A549 (cell line): Measurements from ENCODE around the gene COG6. TPM values are rescaled to one million over a fixed set of nuclear protein-coding genes. Genes with fewer than 3 reads are reported as not detected.

ENCODE experiments used
- ATAC-seq, 2 experiments: fragments of 200-7000 bp in 1 of 2; fragments of >200 bp in 1 of 2; cut with Nextera tagmentation in 1 of 2; cut with Tn5 transposase in 1 of 2; 3 replicates each; pipeline versions ENCODE4 v1.8.0 to v1.9.1; 2018 to 2020; ENCODE audit warnings: mild to moderate bottlenecking in 1 of 2, moderate library complexity in 1 of 2
- CTCF ChIA-PET: fragments of 300-600 bp; sonication (Branson Sonifier 250); formaldehyde crosslinking; extraction: SDS; loops from one replicate; lab custom pipeline; 2021; ENCODE audit warnings: antibody characterized with exemption, inconsistent platforms; lab: Yijun Ruan, JAX
- POLR2A ChIA-PET: fragments of 350-600 bp; formaldehyde crosslinking; extraction: SDS; loops from one replicate; lab custom pipeline; 2021; ENCODE audit warnings: antibody characterized with exemption, inconsistent platforms; lab: Yijun Ruan, JAX
- DNase-seq, 2 experiments: peaks; one replicate each; pipeline versions ENCODE4 v3.0.0 to v3.0.0-alpha.2; 2011 to 2016; ENCODE audit warnings: low read depth in 1 of 2, low spot score in 1 of 2
- FAIRE-seq: peaks from 2 replicates; lab custom pipeline; 2011; peaks lifted over from hg19 to GRCh38; lab: Jason Lieb, UNC
- H3K27ac ChIP-seq, 2 experiments: fragments of >200 bp; sonication (Bioruptor Twin); formaldehyde crosslinking; 3 replicates each; pipeline ENCODE4 v1.5.1; 2016 to 2017
- H3K4me1 ChIP-seq: fragments of >200 bp; sonication (Bioruptor Twin); formaldehyde crosslinking; 3 replicates; pipeline ENCODE4 v1.6.1; 2016
- H3K4me2 ChIP-seq: fragments of >200 bp; sonication (Bioruptor Twin); formaldehyde crosslinking; 3 replicates; pipeline ENCODE4 v1.6.1; 2016
- H3K4me3 ChIP-seq: fragments of >200 bp; sonication (Bioruptor Twin); formaldehyde crosslinking; 3 replicates; pipeline ENCODE4 v1.5.1; 2016
- H3K9me3 ChIP-seq: fragments of >200 bp; sonication (Bioruptor Twin); formaldehyde crosslinking; 3 replicates; pipeline ENCODE4 v1.6.1; 2016
- CBX8 ChIP-seq: fragments of 200-600 bp; sonication (generic); IDR thresholded peaks from 2 replicates; pipeline ENCODE4 v1.6.1; 2016
- CEBPB ChIP-seq, 2 experiments: fragments of >200 bp in 1 of 2; sonication (Bioruptor Twin) in 1 of 2; formaldehyde crosslinking in 1 of 2; IDR thresholded peaks; 2 replicates each; pipeline ENCODE4 v1.6.1; 2012 to 2016
- CHD4 ChIP-seq: fragments of 200-600 bp; sonication (generic); IDR thresholded peaks from 2 replicates; pipeline ENCODE4 v1.6.1; 2016; ENCODE audit warnings: antibody characterized with exemption, mild to moderate bottlenecking, borderline replicate concordance
- CTCF ChIP-seq: fragments of >200 bp; sonication (Bioruptor Twin); formaldehyde crosslinking; IDR thresholded peaks from 3 replicates; pipeline ENCODE4 v1.5.1; 2016
- E2F6 ChIP-seq: IDR thresholded peaks from 2 replicates; pipeline ENCODE4 v1.6.1; 2012; ENCODE audit warnings: low read depth, borderline replicate concordance
- EHF ChIP-seq: fragments of 250-450 bp; sonication (Bioruptor Pico); IDR thresholded peaks from 2 replicates; pipeline ENCODE4 v1.5.0; 2020; ENCODE audit warnings: mild to moderate bottlenecking
- ELK1 ChIP-seq: fragments of 150-350 bp; IDR thresholded peaks from 2 replicates; pipeline ENCODE4 v1.6.1; 2014; ENCODE audit warnings: low read depth, mild to moderate bottlenecking, low read length
- ESRRA ChIP-seq: fragments of 150-350 bp; IDR thresholded peaks from 2 replicates; pipeline ENCODE4 v1.6.1; 2014; ENCODE audit warnings: mild to moderate bottlenecking, low read length, borderline replicate concordance
- HDAC2 ChIP-seq: fragments of 200-600 bp; sonication (generic); IDR thresholded peaks from 2 replicates; pipeline ENCODE4 v1.6.1; 2016
- HES2 ChIP-seq: fragments of >200 bp; sonication (Bioruptor Twin); formaldehyde crosslinking; IDR thresholded peaks from 2 replicates; pipeline ENCODE4 v1.6.1; 2016
- HEYL ChIP-seq: fragments of 250-450 bp; sonication (Bioruptor Pico); IDR thresholded peaks from 2 replicates; pipeline ENCODE4 v1.8.0; 2021; ENCODE audit warnings: mild to moderate bottlenecking, moderate library complexity
- HMGXB4 ChIP-seq: fragments of 250-450 bp; sonication (Bioruptor Pico); IDR thresholded peaks from 2 replicates; pipeline ENCODE4 v1.5.0; 2021; ENCODE audit warnings: mild to moderate bottlenecking, moderate library complexity, borderline replicate concordance
- HOXA7 ChIP-seq: fragments of 250-450 bp; sonication (Bioruptor Pico); IDR thresholded peaks from 2 replicates; pipeline ENCODE4 v1.5.0; 2020; ENCODE audit warnings: mild to moderate bottlenecking, moderate library complexity
- KDM5A ChIP-seq: fragments of 200-600 bp; sonication (generic); IDR thresholded peaks from 2 replicates; pipeline ENCODE4 v1.6.1; 2016; ENCODE audit warnings: antibody characterized with exemption, mild to moderate bottlenecking
- MAFK ChIP-seq: fragments of 450-650 bp; IDR thresholded peaks from 2 replicates; pipeline ENCODE4 v1.6.1; 2014; ENCODE audit not compliant: partially characterized antibody
- MAZ ChIP-seq: fragments of 150-350 bp; IDR thresholded peaks from 2 replicates; pipeline ENCODE4 v1.6.1; 2014; ENCODE audit warnings: antibody characterized with exemption, low read depth, low read length, borderline replicate concordance
- NPAS2 ChIP-seq: fragments of 250-450 bp; sonication (Bioruptor Pico); IDR thresholded peaks from 2 replicates; pipeline ENCODE4 v1.8.0; 2022; ENCODE audit warnings: mild to moderate bottlenecking, moderate library complexity, borderline replicate concordance
- PBX3 ChIP-seq: IDR thresholded peaks from 2 replicates; pipeline ENCODE4 v1.6.1; 2012
- POLR2AphosphoS2 ChIP-seq: conservative IDR thresholded peaks from 2 replicates; pipeline ENCODE4 v1.6.1; 2012; ENCODE audit warnings: low read length, improper control_type of control experiment, inconsistent platforms
- RARB ChIP-seq: fragments of 250-450 bp; sonication (Bioruptor Pico); IDR thresholded peaks from 2 replicates; pipeline ENCODE4 v1.8.0; 2021; ENCODE audit warnings: mild to moderate bottlenecking, moderate library complexity
- REST ChIP-seq: fragments of 200-600 bp; sonication (generic); IDR thresholded peaks from 2 replicates; pipeline ENCODE4 v1.6.1; 2016; ENCODE audit warnings: antibody characterized with exemption, mild to moderate bottlenecking, moderate library complexity
- RFX5 ChIP-seq: fragments of 450-650 bp; IDR thresholded peaks from 2 replicates; pipeline ENCODE4 v1.7.1; 2014; ENCODE audit warnings: antibody characterized with exemption, mild to moderate bottlenecking, moderate library complexity
- RNF2 ChIP-seq: fragments of 200-600 bp; sonication (generic); IDR thresholded peaks from 2 replicates; pipeline ENCODE4 v1.6.1; 2016; ENCODE audit warnings: low read depth, mild to moderate bottlenecking, antibody characterized with exemption, moderate library complexity, borderline replicate concordance
- SREBF2 ChIP-seq: fragments of 450-650 bp; IDR thresholded peaks from 2 replicates; pipeline ENCODE4 v1.6.1; 2014; ENCODE audit warnings: mild to moderate bottlenecking, moderate library complexity
- ZC3H11A ChIP-seq: fragments of 450-650 bp; IDR thresholded peaks from 2 replicates; pipeline ENCODE4 v1.6.1; 2014; ENCODE audit warnings: antibody characterized with exemption, mild to moderate bottlenecking
- ZFP36 ChIP-seq: fragments of 450-650 bp; IDR thresholded peaks from 2 replicates; pipeline ENCODE4 v1.6.1; 2014; ENCODE audit warnings: borderline replicate concordance; ENCODE audit not compliant: partially characterized antibody
- WGBS: methylation state at CpG from one replicate; pipeline ENCODE4 v1.1.6; 2017; ENCODE audit errors: missing lambda C conversion rate; 5-methylcytosine and 5-hydroxymethylcytosine counted together
- polyA plus RNA-seq, 4 experiments: library from polyadenylated mRNA; depleted of rRNA in 3 of 4; stranded (reverse); fragments of >200 nt; fragmentation: RNase III in 1 of 4; extraction: RNeasy Plus Mini Kit Qiagen cat#74134 plus additional on column Dnase treatment in 1 of 4; gene quantifications; 2 replicates in 3 of 4; 3 replicates in 1 of 4; pipeline ENCODE4 v1.2.3, GENCODE V29; 2011 to 2017

The COG6 gene
- polyA plus RNA-seq, 2 of the 4 experiments (the other 2 are of a cell fraction), result 8.8 to 22.0 TPM

GRCh38 chr13:39692660-39693438, 37.4 kb downstream of the COG6 start:
- DNase-seq, result no peak
- Histone ChIP-seq H3K4me2 (no peak overlapping the region), H3K9me3 (no peaks in the 10 kb centered on the region), H3K4me3 (no peak overlapping the region), H3K4me1 (no peaks in the 10 kb centered on the region), H3K27ac (no peak overlapping the region)
- WGBS, result 86% methylated on average over 4 of the region's 4 CpGs
- no peak for FAIRE-seq
- TF ChIP-seq HES2 (no peak), REST (no peak), ZC3H11A (no peak), HEYL (CRISPR knock-in tag) (no peak), E2F6 (no peak), ZFP36 (no peak), NPAS2 (CRISPR knock-in tag) (no peak), PBX3 (no peak)
- ChIA-PET POLR2A (no interaction called here), CTCF (no interaction called here)
- no peak for ATAC-seq

GRCh38 chr13:39699274-39699673, 43.8 kb downstream of the COG6 start:
- ATAC-seq (no peak), FAIRE-seq (no peak), DNase-seq (no peak)
- ChIA-PET CTCF (no interaction called here), POLR2A (no interaction called here)
- Histone ChIP-seq H3K4me3 (no peak overlapping the region), H3K4me2 (no peak overlapping the region), H3K4me1 (no peaks in the 10 kb centered on the region), H3K9me3 (no peaks in the 10 kb centered on the region), H3K27ac (no peak overlapping the region)
- TF ChIP-seq HDAC2, result no peak
- no peak for TF ChIP-seq HMGXB4 (CRISPR knock-in tag)
- TF ChIP-seq ELK1, result no peak
- TF ChIP-seq RARB (CRISPR knock-in tag), result no peak
- no peak for TF ChIP-seq ESRRA
- TF ChIP-seq CTCF, result no peak
- no peak for TF ChIP-seq RNF2
- TF ChIP-seq KDM5A, result no peak
- TF ChIP-seq CHD4, result no peak
- TF ChIP-seq RFX5, result no peak
- TF ChIP-seq SREBF2, result no peak
- TF ChIP-seq CBX8, result no peak
- no peak for TF ChIP-seq MAZ
- TF ChIP-seq POLR2AphosphoS2, result no peak
- TF ChIP-seq MAFK, result no peak
- TF ChIP-seq HOXA7 (CRISPR knock-in tag), result no peak
- TF ChIP-seq EHF (CRISPR knock-in tag), result no peak
- no peak for TF ChIP-seq CEBPB (IDR thresholded peaks at IDR 0.05)
